Measurements from ENCODE around the gene DGKG.

Gene DGKG

GRCh38 chr3:186264608-186265400 is 97.2 kb downstream of the DGKG start:
- no peak for DNase-seq (ENCODE audit: extremely low read depth, low read depth)
- TF ChIP-seq CTCF (IDR thresholded peaks at IDR 0.05; ENCODE audit: low read depth, low read length), result no peak

- no peak for DNase-seq (ENCODE audit: extremely low read depth, low read depth)
- TF ChIP-seq CTCF (IDR thresholded peaks at IDR 0.05; ENCODE audit: low read depth, low read length), result no peak; the same call in 1 of the 2 replicates
These were observed 100.4 kb downstream of the DGKG start for GRCh38 chr3:186261638-186262037.

- no peak for DNase-seq (ENCODE audit: extremely low read depth, low read depth)
These were observed 101.3 kb downstream of the DGKG start for GRCh38 chr3:186260726-186261125.

GRCh38 chr3:186259612-186260383 is 102.2 kb downstream of the DGKG start:
- peak; percentile 80 for TF ChIP-seq CTCF (IDR thresholded peaks at IDR 0.05; ENCODE audit: low read depth, low read length)
- DNase-seq (ENCODE audit: extremely low read depth, low read depth), result no peak

More at GRCh38 chr3:186260726-186261125, 101.3 kb downstream of the DGKG start:
- TF ChIP-seq CTCF (IDR thresholded peaks at IDR 0.05; ENCODE audit: low read depth, low read length), result no peak

GRCh38 chr3:186258968-186259367 is 103.1 kb downstream of the DGKG start:
- no peak for DNase-seq (ENCODE audit: extremely low read depth, low read depth)
- TF ChIP-seq CTCF (IDR thresholded peaks at IDR 0.05; ENCODE audit: low read depth, low read length), result no peak

GRCh38 chr3:186257866-186258265 is 104.2 kb downstream of the DGKG start:
- no peak for TF ChIP-seq CTCF (IDR thresholded peaks at IDR 0.05; ENCODE audit: low read depth, low read length)
- no peak for DNase-seq (ENCODE audit: extremely low read depth, low read depth)

Measured in AG09319 (cell line).